Neural crest cell (in vitro differentiated cells): ENCODE results near the gene DOK4. TPM values are rescaled to one million over a fixed set of nuclear protein-coding genes. Genes with fewer than 3 reads are reported as not detected.
A peak's percentile ranks its signal among the peaks of the same experiment; 100 is the strongest.

Source experiments
- DNase-seq: peaks from one replicate; pipeline ENCODE4 v3.0.0; 2021; ENCODE audit warnings: low read depth, mixed read lengths, low spot score
- H3K27ac Mint-ChIP-seq: one replicate; pipeline ENCODE4 v1.8.0; 2021; ENCODE audit warnings: mild to moderate bottlenecking, mixed read lengths; ENCODE audit not compliant: unreplicated experiment
- H3K27me3 Mint-ChIP-seq: 2 replicates; pipeline ENCODE4 v1.8.0; 2021; ENCODE audit warnings: low read depth, mild to moderate bottlenecking, mixed read lengths
- H3K36me3 Mint-ChIP-seq: 2 replicates; pipeline ENCODE4 v1.8.0; 2021; ENCODE audit warnings: low read depth, mild to moderate bottlenecking, mixed read lengths
- H3K4me1 Mint-ChIP-seq: 2 replicates; pipeline ENCODE4 v1.8.0; 2021; ENCODE audit warnings: mixed read lengths
- H3K4me3 Mint-ChIP-seq: one replicate; pipeline ENCODE4 v1.8.0; 2021; ENCODE audit warnings: mild to moderate bottlenecking, mixed read lengths
- H3K9me3 Mint-ChIP-seq: 2 replicates; pipeline ENCODE4 v1.8.0; 2021; ENCODE audit warnings: mixed read lengths
- CTCF ChIP-seq: fragments of 200-600 bp; sonication (generic); conservative IDR thresholded peaks from 2 replicates; pipeline ENCODE4 v1.5.0; 2021; ENCODE audit warnings: antibody characterized with exemption, mild to moderate bottlenecking
- total RNA-seq: library from RNA; stranded (reverse); gene quantifications from 2 replicates; pipeline ENCODE4 v1.2.1, GENCODE V29; 2021

Gene DOK4
- total RNA-seq, 1 donor from 2014 or later, result 22.7 TPM

- TF ChIP-seq CTCF, result no peak
- no peaks in the 10 kb centered on the region for H3K9me3 Mint-ChIP-seq
These were observed 1.7 kb downstream of the DOK4 start for GRCh38 chr16:57484515-57485005.

GRCh38 chr16:57483725-57484514 is 2.4 kb downstream of the DOK4 start:
- TF ChIP-seq CTCF, result no peak
- Mint-ChIP-seq H3K36me3 (no peaks in the 10 kb centered on the region), H3K27me3 (peaks cover 6% of the 10 kb centered on the region), H3K4me1 (peaks cover 27% of the 10 kb centered on the region), H3K9me3 (no peaks in the 10 kb centered on the region), H3K4me3 (peak overlapping the region; percentile 23), H3K27ac (no peak overlapping the region)
- DNase-seq, result no peak

More at GRCh38 chr16:57484515-57485005, 1.7 kb downstream of the DOK4 start:
- peak overlapping the region; percentile 89 for H3K4me3 Mint-ChIP-seq
- no peak for DNase-seq
- H3K36me3 Mint-ChIP-seq, result no peaks in the 10 kb centered on the region
- H3K27me3 Mint-ChIP-seq, result peaks cover 6% of the 10 kb centered on the region
- no peak overlapping the region for H3K27ac Mint-ChIP-seq
- peaks cover 22% of the 10 kb centered on the region for H3K4me1 Mint-ChIP-seq

GRCh38 chr16:57482845-57483545 is 3.3 kb downstream of the DOK4 start:
- Mint-ChIP-seq H3K36me3 (no peaks in the 10 kb centered on the region), H3K9me3 (no peaks in the 10 kb centered on the region), H3K4me1 (peaks cover 33% of the 10 kb centered on the region), H3K27ac (no peak overlapping the region), H3K4me3 (peak overlapping the region; percentile 77), H3K27me3 (peaks cover 8% of the 10 kb centered on the region)
- no peak for DNase-seq
- TF ChIP-seq CTCF, result no peak

- peaks cover 8% of the 10 kb centered on the region for H3K27me3 Mint-ChIP-seq
- no peak overlapping the region for H3K27ac Mint-ChIP-seq
- peak overlapping the region; percentile 72 for H3K4me3 Mint-ChIP-seq
- H3K9me3 Mint-ChIP-seq, result no peaks in the 10 kb centered on the region
- H3K36me3 Mint-ChIP-seq, result no peaks in the 10 kb centered on the region
- H3K4me1 Mint-ChIP-seq, result peaks cover 28% of the 10 kb centered on the region
- no peak for DNase-seq
- no peak for TF ChIP-seq CTCF
These were observed 4.9 kb downstream of the DOK4 start for GRCh38 chr16:57481421-57481820.

- no peak overlapping the region for H3K27ac Mint-ChIP-seq
- H3K36me3 Mint-ChIP-seq, result no peaks in the 10 kb centered on the region
- no peaks in the 10 kb centered on the region for H3K9me3 Mint-ChIP-seq
- DNase-seq, result no peak
- H3K27me3 Mint-ChIP-seq, result peaks cover 7% of the 10 kb centered on the region
- no peak for TF ChIP-seq CTCF
- H3K4me1 Mint-ChIP-seq, result peaks cover 31% of the 10 kb centered on the region
- peak overlapping the region; percentile 72 for H3K4me3 Mint-ChIP-seq
These were observed 5.5 kb downstream of the DOK4 start for GRCh38 chr16:57480754-57481230.
